Cardiac muscle cell (in vitro differentiated cells and primary cell): Measurements from ENCODE around the gene IL17RB. TPM values are rescaled to one million over a fixed set of nuclear protein-coding genes. Genes with fewer than 3 reads are reported as not detected.

Experiments
- DNase-seq, 2 donors: peaks; one replicate each; pipeline versions ENCODE4 v3.0.0 to v3.0.0-alpha.2; 2010 to 2017; ENCODE audit warnings: low read depth in 1 of 2, low spot score in 1 of 2
- H3K27ac ChIP-seq: fragments of 200-600 bp; sonication (generic); 2 replicates; pipeline ENCODE4 v1.5.1; 2016
- H3K27me3 ChIP-seq: fragments of 200-600 bp; sonication (generic); 2 replicates; pipeline ENCODE4 v1.6.0; 2016; ENCODE audit warnings: control low read depth
- H3K36me3 ChIP-seq: fragments of 200-600 bp; sonication (generic); 2 replicates; pipeline ENCODE4 v1.5.1; 2016; ENCODE audit warnings: control low read depth
- H3K4me1 ChIP-seq: fragments of 200-600 bp; sonication (generic); 2 replicates; pipeline ENCODE4 v1.8.1; 2017; ENCODE audit warnings: low read depth, mild to moderate bottlenecking, mixed run types
- H3K4me3 ChIP-seq: fragments of 200-600 bp; sonication (generic); 2 replicates; pipeline ENCODE4 v1.5.1; 2016; ENCODE audit warnings: mild to moderate bottlenecking
- H3K9me3 ChIP-seq: fragments of 200-600 bp; sonication (generic); 2 replicates; pipeline ENCODE4 v1.5.1; 2017; ENCODE audit warnings: low read depth, mild to moderate bottlenecking, control low read depth
- polyA plus RNA-seq: library from polyadenylated mRNA; unstranded; fragments of >200 nt; fragmentation: Nextera tagmentation; extraction: Ambion mirVana; gene quantifications from 2 replicates; pipeline ENCODE4 v1.2.1, GENCODE V29; 2016
- total RNA-seq: library from RNA; depleted of rRNA; stranded (reverse); fragments of >200 nt; gene quantifications from 2 replicates; pipeline ENCODE4 v1.2.3, GENCODE V29; 2016
- TF ChIP-seq, protein P1 (sequence below): IDR thresholded peaks from 2 replicates; pipeline ENCODE4 v1.5.1; 2012; ENCODE audit warnings: low read depth, mild to moderate bottlenecking, low read length

The IL17RB gene
- total and polyA plus RNA-seq, 2 experiments from 2014 or later = 11.5 to 13.1 TPM

DNA sequence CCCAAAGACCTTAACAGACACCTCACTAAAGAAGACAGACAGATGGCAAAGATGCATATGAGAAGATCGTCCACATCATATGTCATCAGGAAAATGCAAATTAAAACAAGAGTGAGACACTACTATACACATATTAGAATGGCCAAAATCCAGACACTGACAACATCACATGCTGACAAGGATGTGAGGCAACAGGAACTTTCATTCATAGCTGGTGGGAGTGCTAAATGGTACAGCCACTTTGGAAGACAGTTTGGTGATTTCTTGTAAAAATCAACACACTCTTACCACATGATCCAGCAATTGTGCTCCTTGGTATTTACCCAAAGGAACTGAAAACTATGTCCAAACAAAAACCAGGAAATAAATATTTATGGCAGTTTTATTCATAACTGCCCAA, 17.8 kb upstream of the IL17RB start:
- no peaks in the 10 kb centered on the region for H3K9me3 ChIP-seq
- H3K27me3 ChIP-seq = no peaks in the 10 kb centered on the region
- DNase-seq = no peak
- no peak overlapping the region for H3K4me3 ChIP-seq
- H3K27ac ChIP-seq = no peak overlapping the region
- TF ChIP-seq, protein P1, sequence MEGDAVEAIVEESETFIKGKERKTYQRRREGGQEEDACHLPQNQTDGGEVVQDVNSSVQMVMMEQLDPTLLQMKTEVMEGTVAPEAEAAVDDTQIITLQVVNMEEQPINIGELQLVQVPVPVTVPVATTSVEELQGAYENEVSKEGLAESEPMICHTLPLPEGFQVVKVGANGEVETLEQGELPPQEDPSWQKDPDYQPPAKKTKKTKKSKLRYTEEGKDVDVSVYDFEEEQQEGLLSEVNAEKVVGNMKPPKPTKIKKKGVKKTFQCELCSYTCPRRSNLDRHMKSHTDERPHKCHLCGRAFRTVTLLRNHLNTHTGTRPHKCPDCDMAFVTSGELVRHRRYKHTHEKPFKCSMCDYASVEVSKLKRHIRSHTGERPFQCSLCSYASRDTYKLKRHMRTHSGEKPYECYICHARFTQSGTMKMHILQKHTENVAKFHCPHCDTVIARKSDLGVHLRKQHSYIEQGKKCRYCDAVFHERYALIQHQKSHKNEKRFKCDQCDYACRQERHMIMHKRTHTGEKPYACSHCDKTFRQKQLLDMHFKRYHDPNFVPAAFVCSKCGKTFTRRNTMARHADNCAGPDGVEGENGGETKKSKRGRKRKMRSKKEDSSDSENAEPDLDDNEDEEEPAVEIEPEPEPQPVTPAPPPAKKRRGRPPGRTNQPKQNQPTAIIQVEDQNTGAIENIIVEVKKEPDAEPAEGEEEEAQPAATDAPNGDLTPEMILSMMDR = no peak
- no peaks in the 10 kb centered on the region for H3K36me3 ChIP-seq
- no peaks in the 10 kb centered on the region for H3K4me1 ChIP-seq

GRCh38 chr3:53829605-53830004, 16.8 kb upstream of the IL17RB start:
- TF ChIP-seq, protein P1 = no peak
- DNase-seq = no peak
- Histone ChIP-seq H3K4me3 (no peak overlapping the region), H3K4me1 (no peaks in the 10 kb centered on the region), H3K36me3 (no peaks in the 10 kb centered on the region), H3K27me3 (no peaks in the 10 kb centered on the region), H3K9me3 (no peaks in the 10 kb centered on the region), H3K27ac (no peak overlapping the region)

GRCh38 chr3:53830944-53831343, 15.4 kb upstream of the IL17RB start:
- DNase-seq = no peak
- Histone ChIP-seq H3K36me3 (no peaks in the 10 kb centered on the region), H3K27me3 (no peaks in the 10 kb centered on the region), H3K4me1 (no peaks in the 10 kb centered on the region), H3K4me3 (no peak overlapping the region), H3K27ac (no peak overlapping the region), H3K9me3 (no peaks in the 10 kb centered on the region)
- TF ChIP-seq, protein P1 = no peak

- no peaks in the 10 kb centered on the region for H3K4me1 ChIP-seq
- H3K4me3 ChIP-seq = no peak overlapping the region
- no peaks in the 10 kb centered on the region for H3K27me3 ChIP-seq
- H3K27ac ChIP-seq = no peak overlapping the region
- no peaks in the 10 kb centered on the region for H3K36me3 ChIP-seq
- no peak for DNase-seq
- H3K9me3 ChIP-seq = no peaks in the 10 kb centered on the region
- TF ChIP-seq, protein P1 = no peak
Measured at GRCh38 chr3:53833053-53833645, 13.2 kb upstream of the IL17RB start.

GRCh38 chr3:53833700-53834099, 12.7 kb upstream of the IL17RB start:
- DNase-seq = no peak
- Histone ChIP-seq H3K4me1 (no peaks in the 10 kb centered on the region), H3K4me3 (no peak overlapping the region), H3K36me3 (no peaks in the 10 kb centered on the region), H3K9me3 (no peaks in the 10 kb centered on the region), H3K27me3 (no peaks in the 10 kb centered on the region), H3K27ac (no peak overlapping the region)
- TF ChIP-seq, protein P1 = no peak
